Esophagus muscularis mucosa (tissue), 4 donors: Measurements from ENCODE around the gene C4orf54.

ENCODE experiments used
- CTCF ChIP-seq, 3 experiments: fragments of 200-600 bp in 2 of 3; fragments of 450-650 bp in 1 of 3; sonication (generic) in 2 of 3; IDR thresholded peaks; one replicate each; pipeline ENCODE4 v1.5.1; 2017 to 2019; ENCODE audit warnings: antibody characterized with exemption in 3 of 3, mild to moderate bottlenecking in 2 of 3, moderate library complexity in 1 of 3
- EP300 ChIP-seq: sonication (generic); formaldehyde crosslinking; IDR thresholded peaks from one replicate; pipeline ENCODE4 v1.6.1; 2017; ENCODE audit warnings: antibody characterized with exemption
- POLR2A ChIP-seq: fragments of 450-650 bp; IDR thresholded peaks from one replicate; pipeline ENCODE4 v1.6.1; 2017; ENCODE audit warnings: antibody characterized with exemption, moderate library complexity, mild to moderate bottlenecking, low read depth
- POLR2AphosphoS5 ChIP-seq, 2 donors: sonication (generic); formaldehyde crosslinking; IDR thresholded peaks; one replicate each; pipeline ENCODE4 v1.6.1; 2017; ENCODE audit warnings: antibody characterized with exemption in 2 of 2

GRCh38 chr4:99651811-99652485 is 5.7 kb downstream of the C4orf54 start:
- TF ChIP-seq CTCF (IDR thresholded peaks at IDR 0.05) = no peak
- TF ChIP-seq POLR2A = no peak
- TF ChIP-seq POLR2AphosphoS5 (IDR thresholded peaks at IDR 0.05) = no peak
- TF ChIP-seq EP300 = no peak
